AG09309 (cell line): ENCODE data around the gene OLFM2.

ENCODE experiments used
- DNase-seq: peaks from one replicate; pipeline ENCODE4 v3.0.0-alpha.2; 2010; ENCODE audit warnings: low read depth
- H3K4me3 ChIP-seq: 2 replicates; pipeline ENCODE4 v1.5.1; 2011; ENCODE audit warnings: mild to moderate bottlenecking, low read depth, low read length, moderate library complexity; ENCODE audit not compliant: control insufficient read depth
- CTCF ChIP-seq: IDR thresholded peaks from 2 replicates; pipeline ENCODE4 v1.5.1; 2011; ENCODE audit warnings: mild to moderate bottlenecking, low read depth, low read length, inconsistent platforms; ENCODE audit not compliant: insufficient read depth, control insufficient read depth; ENCODE audit errors: missing control alignments

Gene OLFM2

DNA sequence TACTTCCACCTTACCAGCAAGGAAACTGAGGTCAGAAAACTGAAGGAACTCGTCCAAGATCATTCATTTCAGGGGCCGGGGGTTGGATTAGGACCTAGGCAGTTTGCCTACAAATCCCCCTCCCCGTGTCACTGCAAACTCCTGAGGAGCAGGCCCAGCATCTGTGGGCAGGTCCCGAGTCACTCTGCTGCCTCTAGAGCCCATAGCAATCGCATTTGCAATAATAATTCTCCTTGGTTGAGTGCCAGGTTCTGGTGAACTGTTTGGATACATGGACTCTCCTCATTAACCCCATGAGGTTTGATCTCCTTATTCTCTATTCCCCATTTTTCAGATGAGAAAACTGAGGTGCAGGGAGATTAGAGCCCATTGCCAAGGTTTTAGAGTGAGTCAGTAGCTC, 100.3 kb downstream of the OLFM2 start:
- peak; percentile 12 for TF ChIP-seq CTCF
- peak; percentile 10 for DNase-seq
- peak overlapping the region; percentile 98 for H3K4me3 ChIP-seq

DNA sequence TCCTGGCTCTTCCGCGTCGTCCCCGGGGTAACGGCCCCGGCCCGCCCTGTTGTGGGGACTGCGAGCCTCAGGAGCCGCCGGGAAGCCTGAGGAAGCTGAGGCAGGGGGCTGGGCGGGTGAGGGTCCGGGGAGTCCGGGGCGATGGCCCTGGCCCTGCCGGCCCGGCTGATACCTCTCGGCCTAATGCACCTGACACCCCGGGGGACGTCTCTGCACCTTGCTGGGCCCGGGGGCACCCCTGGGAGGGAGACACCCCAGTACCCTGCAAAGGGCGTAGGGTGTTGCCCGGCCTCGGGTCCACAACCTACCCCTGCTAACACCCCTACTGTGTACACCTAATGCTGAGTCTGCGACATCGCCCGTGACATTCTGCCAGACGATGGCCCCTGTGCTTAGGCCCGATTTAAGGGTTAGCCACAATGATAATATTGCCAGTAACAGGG, 100.8 kb downstream of the OLFM2 start:
- TF ChIP-seq CTCF = no peak
- peak overlapping the region; percentile 98 for H3K4me3 ChIP-seq
- DNase-seq = no peak

- peak; percentile 93 for DNase-seq
- peak; percentile 28 for TF ChIP-seq CTCF
- peak within 1 kb of the TSS; percentile 98 for H3K4me3 ChIP-seq
Observed at GRCh38 chr19:9834726-9835506, 101.4 kb downstream of the OLFM2 start, which contains the start of gene PIN1. PIN1 (plus strand) TSS chr19:9835318; CDS start chr19:9835345, 27 bp downstream.

DNA sequence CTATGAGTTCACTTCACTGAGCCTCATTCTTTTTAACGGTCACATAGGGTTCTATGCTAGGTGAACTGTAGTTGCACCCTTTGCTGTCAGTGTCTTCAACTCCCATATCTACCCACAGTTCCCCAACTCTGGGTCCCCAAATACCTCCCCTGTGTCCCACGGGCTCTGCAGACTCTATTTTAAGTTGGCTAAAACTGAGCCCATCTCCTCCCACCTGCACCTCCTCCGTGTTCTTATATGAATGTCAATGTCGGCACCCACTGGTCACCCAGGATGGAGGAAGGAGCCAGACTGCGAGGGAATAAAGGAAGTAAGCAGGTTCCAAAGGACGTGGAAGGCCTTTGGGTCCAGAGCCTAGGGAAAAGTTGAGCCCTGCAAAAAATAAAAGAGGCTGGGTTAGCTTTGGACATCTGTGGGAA, 102.0 kb downstream of the OLFM2 start:
- peak overlapping the region; percentile 53 for H3K4me3 ChIP-seq
- TF ChIP-seq CTCF = no peak
- DNase-seq = no peak

GRCh38 chr19:9828551-9829063, 107.7 kb downstream of the OLFM2 start:
- H3K4me3 ChIP-seq = peak overlapping the region; percentile 99
- no peak for TF ChIP-seq CTCF
- DNase-seq = no peak

DNA sequence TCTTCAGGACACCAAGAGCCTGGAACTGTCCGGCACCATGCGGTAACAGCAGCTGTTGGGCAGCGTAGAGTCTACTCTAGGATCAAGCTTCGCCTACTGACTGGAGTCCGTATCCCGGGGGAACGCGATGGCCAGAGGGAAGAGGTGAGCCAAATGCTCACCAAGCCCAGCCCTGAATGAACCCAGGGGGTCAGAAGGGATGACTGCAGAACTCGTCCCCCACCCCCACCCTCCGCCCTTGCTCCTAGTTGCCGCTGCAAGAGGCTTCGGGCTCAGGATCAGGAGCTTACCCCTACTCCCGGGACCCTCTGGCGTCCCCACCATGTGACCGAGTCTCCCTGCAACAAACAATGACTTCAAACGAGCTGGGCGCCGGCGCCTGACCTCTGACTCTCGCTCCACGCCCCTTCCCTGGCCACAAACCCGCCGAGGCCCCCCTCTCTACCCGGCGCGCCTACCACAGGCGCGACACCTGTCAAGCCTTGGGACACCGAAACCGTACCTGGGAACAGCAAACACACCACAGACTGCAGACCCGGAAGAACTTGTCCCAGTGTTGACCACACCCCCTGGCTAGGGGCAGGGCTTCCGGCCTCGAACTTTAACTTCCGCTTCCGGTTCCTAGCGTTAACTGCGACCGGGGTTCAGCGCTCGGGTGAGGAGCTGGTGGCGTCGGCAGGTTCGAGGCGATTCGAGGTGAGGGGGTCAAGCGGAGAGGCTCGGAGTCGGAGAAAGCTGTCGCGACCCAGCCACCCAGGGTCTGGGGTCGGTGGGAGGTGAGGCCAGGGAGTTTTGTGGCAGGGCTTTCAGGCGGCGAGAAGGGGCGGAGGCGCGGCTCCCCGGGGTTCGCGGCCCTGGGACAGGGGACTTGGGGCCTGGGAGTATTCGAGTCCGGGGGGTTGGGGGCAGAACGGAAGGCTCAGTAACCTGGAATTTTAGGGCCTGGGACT, 108.8 kb downstream of the OLFM2 start, which contains the start of gene UBL5:
TSS of gene UBL5 (plus strand) at position 630 of the 950 bp plus-strand sequence. CDS start 420 bp downstream, outside the sequence.
- peak; percentile 27 for DNase-seq
- TF ChIP-seq CTCF = no peak
- peak within 1 kb of the TSS; percentile 99 for H3K4me3 ChIP-seq
